NCI-H345 (cell line): ENCODE measurements around the gene CD300A.

Source experiments
- DNase-seq: peaks from one replicate; lab custom pipeline; 2025; lab: John Stamatoyannopoulos, UW

Gene CD300A

DNA sequence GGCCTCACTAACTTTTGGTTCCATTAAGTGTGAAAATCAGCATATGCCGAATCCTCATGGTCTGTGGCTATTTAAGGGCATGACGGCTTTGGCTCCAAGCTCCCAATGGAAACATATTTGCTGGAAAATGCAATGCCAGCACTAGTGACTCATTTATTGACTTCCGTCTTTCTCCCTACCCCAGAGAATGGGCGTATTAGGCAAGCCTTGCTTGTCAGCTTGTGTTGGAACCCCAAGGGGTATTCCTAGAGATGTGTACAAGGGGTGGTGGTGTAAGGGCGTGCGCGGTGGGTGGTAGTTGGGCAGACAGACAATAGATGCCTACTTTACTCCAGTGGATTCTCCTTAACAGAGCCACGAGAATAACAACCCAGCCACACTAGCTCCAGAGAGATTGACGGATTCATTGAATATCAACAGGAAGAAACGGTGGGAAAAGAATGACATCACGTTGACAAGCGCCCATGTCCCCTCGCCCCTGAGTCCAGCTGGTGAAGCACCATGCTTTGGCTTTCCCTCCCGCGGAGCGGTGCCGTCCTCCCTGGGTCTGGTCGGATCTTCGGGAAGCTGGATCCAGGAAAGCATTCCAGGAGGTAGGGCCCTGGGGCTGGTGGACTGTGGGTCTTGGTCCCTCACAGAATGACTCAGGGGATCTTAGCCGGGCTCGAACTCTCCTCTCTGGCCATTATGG is 54.5 kb downstream of the CD300A start:
- DNase-seq, result no peak

DNA sequence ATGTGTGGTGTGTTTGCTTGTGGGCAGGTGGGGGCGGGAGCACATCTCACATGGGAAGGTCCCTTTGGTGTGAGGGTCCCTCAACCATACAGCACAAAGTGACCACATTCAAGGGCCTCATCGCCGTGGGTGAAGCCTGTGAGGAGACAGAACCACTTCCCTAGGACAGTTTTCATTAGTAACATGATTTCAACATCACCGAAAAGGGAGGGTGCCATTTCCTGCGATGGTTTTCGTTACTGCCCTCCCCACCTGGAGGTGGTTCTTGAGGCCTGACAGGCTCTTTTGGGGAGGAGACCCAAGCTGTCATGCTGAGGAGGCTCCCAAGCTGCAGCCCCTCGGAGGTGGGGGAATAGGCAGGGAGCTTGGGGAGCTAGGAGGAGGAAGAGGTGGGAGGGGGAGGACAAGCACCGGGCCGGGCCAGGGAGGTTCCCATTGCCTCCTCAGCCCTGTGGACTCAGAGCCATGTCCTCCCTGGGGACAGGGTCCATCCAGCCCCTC is 55.3 kb downstream of the CD300A start:
- DNase-seq, result no peak

DNA sequence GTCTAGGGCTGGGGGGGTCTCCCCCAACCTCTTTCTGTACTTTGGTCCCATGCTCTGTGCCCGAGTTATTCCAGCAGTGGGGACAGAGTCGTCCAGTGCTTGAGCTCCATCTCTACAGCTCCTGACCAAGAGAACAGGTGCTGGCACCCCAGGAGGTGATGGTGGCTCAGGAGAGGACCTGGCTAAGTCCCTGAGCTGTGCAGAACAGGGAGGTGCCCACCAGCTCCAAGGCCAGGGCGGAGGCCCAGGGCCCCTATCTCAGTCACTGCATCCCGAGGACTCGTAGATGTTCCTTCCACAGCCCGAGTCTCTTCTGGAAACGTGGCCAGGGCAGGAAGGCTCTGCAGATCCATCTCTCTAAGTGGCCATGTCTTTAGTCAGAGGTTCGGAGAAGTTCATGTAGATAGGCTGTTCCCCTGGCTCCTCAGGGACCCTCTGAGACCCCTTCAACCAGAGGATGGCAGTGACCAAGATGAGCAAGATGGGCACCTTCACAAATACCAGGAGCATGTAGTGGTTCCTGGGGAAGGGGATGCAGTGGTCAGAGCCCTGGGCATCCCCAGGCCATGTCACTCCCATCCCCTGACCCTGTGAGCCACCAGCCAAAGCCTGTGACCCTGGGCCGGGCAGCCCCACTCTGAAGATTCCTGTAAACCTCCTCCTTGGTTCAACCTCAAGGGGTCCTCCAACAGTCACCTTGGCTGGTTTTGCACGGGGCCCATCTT is 56.1 kb downstream of the CD300A start:
- DNase-seq, result no peak

DNA sequence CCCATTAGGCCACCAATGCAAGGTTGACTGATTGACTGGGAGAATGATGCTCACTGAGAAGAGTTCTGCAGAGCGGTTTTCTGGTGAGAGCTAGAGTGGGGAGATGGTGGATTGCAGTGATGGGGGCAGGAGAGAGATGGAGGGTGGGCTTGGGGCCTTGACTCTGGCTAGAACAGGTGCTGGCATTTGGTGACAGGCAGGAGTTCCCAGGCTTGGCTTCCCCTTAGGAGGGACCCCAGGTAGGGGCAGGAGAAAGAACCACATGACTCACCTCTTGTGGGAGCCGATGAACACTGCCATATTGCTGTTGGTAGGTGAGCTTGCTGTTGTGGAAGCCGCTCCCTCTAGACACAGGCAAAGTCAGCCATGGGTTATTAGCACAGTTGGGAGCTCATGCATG is 56.9 kb downstream of the CD300A start:
- DNase-seq, result no peak

DNA sequence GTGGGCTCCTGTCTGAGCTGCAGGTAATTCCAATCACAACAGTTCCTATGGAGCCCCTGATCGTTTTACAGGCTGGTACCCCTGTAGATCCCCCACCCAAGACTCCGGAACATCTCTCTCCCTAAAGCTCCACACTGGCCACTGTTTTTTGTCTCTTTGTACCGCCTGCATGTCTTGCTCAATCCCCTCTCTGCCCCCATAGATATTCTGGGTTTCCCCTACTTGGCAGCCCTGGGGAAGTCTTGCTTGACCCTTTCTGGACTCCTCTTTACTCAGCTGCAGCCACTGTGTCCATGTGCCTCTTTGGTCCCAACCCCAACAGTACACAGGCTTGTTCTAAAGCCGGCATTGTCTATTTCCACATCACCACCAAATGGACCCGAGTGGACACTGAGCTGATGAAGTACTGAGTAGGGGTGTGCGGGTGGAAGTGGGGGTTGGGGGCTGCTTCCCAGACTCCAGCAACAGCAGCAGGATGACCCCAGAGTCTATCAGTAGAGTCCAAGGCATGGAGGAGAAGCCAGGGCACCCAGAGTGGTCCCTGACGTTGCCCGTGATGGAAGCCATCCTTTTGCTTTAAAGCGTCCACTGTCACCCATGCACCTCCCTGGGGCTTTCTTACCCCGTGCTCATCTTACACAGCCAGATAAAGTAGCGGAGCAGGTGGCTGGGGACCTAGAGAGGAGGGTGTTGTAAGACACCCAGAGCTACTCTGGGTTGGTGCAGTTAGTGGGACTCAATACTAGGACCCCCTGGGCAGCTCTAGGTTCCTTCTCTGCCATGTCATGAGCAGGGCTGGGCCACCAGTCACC is 58.4 kb downstream of the CD300A start:
- no peak for DNase-seq

DNA sequence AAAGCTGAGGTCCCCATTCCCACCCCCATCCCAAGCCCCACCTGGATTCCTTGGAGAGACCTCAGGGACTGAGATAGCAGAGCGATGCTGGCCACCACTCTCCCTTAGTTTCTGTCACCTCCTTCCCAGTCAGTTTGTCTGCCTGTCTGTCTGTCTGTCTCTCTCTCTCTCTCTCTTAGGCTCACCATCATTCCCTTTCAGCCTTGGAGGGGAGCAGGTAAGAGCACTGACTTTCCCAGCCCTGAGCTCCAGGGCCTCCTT is 59.0 kb downstream of the CD300A start:
- no peak for DNase-seq

DNA sequence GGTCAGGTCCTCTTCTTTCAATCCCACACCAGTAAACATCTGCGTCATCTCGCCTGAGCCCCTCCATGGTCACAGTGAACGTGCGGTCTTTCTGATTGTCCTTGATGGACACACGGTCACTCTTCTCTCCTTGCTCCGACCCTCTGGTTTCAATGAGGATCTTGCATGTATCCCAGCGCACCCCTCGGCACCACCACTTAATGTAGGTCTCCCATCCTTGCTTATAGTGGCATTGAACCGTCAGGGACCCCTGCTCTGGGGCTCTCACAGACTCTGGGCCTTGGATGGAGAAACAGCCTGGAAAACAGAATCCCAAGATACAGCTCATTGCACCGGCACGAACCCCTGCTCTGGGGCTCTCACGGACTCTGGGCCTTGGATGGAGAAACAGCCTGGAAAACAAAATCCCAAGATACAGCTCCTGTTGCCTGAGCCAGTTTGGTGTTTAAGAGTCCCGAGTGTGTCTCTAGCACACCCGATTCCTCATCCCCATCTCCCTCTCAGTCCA is 59.4 kb downstream of the CD300A start:
- no peak for DNase-seq

DNA sequence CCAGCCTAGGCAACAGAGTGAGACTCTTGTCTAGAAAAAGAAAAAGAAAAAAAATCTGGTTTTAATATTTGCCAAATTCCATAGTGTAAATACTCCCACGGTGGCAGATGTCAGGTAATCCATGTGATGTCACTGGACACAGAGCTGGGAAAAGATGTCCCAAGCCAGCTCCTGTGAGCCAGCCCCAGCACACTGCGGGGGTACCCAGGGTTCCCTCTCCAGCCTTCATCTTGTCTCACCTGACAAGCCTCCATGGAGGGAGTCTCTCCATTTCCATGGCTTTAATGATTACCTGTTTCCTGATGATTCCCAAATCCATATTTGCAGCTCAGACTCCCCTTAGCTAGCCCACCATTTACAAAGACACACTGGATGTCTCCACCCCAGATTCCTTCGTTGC is 60.2 kb downstream of the CD300A start:
- no peak for DNase-seq

DNA sequence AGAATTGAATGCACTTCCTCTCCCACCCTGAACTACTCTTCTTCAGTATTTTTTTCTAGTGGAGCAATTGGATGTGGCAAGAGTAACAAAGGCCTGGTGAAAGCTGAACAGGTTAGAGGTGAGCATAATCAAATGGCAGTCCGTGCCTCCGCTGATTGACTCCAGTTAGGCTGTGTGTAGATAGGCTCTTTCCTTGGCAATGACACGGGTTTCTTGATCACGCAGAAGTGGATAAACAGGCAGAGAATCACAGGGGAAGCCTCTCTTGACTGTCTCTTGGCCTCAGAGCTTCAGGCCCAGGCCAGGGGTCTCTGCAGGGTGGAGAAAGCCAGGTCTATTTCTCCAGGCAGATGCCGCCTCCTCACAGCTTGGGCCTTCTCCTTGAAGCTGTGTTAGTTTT is 60.6 kb downstream of the CD300A start:
- no peak for DNase-seq

DNA sequence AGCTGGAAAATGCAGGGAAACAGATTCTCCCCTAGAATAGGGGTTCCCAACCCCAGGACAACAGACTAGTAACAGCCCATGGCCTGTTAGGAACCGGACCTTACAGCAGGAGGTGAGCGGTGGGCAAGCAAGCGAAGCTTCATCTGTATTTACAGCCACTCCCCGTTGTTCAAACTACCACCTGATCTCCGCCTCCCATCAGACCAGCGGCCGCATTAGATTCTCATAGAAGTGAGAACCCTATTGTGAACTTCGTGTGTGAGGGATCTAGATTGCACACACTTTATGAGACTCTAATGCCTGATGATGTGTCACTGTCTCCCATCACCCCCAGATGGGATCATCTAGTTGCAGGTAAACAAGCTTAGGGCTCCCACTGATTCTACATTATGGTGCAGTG is 61.3 kb downstream of the CD300A start:
- DNase-seq, result no peak

DNA sequence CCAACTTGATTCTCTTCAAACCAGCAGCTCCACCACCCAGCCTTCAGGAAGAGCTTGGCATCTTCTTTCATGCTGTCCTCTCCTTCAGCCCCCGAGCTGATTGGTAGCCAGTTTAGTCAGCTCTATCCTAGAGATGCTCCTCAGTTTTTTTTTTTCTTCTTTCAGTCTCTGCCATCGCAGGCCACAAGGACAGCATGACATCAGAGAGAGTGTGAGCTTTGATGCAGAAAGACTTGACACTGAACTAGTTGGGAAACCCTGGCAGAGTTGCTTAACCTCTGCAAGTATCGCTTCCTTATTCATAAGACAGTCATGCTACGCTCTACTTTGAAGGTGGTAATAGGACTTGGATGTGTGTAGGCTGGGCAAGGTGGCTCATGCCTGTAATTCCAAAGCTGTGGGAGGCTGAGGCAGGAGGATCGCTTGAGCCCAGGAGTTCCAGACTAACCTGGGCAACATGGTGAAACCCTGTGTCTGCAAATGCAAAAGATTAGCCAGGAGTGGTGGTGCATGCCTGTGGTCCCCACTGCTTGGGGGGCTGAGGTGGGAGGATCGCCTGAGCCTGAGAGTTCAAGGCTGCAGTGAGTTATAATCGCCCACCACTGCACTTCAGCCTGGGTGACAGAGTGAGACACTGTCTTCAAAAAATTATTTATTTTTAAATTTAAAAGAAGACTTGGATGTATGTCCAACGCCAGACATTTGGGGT is 62.2 kb downstream of the CD300A start:
- DNase-seq, result no peak

DNA sequence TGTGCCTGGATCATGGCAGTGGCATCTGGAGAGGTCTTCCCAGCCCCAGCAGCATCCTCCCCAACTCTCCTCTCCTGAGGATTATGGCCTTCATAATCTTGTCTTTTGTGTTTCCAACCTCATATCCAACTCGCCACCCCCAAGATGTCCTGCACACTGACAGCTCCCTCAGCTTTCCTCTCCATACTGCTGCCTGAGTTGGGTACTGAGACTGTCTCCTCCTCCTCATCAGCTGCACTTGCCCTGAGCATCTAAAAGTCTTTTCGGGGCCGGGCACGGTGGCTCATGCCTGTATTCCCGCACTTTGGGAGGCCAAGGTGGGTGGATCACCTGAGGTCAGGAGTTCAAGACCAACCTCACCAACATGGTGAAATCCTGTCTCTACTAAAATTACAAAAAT is 62.8 kb downstream of the CD300A start:
- no peak for DNase-seq

DNA sequence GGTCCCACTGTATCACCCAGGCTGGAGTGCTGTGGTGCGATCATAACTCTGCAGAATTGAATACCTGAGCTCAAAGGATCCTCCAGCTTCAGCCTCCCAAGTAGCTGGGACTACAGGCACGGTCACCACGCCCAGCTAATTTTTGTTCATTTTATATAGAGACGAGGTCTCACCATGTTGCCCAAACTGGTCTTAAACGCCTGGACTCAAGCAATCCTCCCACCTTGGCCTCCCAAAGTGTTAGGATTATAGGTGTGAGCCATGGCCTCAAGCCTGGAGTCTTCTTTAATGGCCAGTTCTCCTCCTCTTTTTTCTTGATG is 64.4 kb downstream of the CD300A start:
- no peak for DNase-seq

DNA sequence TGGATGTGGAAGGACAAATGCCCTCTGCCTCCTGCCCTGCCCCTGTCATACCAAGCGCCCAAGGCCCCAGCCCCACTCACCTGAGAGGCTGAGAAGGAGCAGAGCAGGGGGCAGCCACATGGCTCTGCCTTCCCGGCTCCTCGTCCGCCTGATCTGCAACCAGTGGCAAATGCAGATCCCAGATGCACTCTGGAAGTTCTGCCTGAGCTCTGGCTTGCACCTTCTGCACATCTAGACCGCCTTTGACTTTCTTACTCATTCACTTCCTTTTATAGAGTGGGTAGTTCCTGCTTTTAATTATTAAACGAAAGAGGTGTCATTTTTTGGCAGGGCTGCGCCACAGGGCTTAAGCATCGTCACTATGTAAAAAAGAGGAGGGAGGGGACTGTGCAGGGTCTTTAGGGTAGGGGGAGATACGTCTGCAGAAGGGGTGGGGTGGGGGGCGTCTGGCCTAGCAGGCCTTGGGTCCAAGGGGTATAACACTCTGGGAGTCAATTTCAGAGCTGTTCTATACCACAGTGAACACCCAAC is 64.9 kb downstream of the CD300A start, which contains the start of gene CD300LB:
CD300LB (minus strand) TSS at position 245 of the 531 bp plus-strand sequence; CDS start at position 120, 125 bp downstream.
- DNase-seq, result no peak

DNA sequence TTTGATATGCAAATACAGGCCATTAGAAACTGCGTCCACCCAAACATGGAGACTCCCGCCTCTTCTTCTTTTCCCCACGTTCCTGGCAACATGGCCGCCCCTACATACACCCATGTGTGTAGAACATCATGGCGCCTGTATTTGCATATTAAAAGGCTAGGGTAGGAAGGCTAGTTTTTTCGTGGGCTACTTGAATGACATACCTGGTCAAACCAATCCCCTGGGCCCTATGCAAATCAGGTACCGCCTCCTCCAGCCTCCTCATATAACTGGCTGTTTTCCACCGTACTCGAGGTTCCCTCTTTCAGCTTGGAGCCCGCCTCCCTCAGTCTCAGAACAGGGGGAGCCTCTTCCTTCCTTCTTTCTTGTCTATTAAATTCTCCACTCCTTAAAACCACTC is 65.7 kb downstream of the CD300A start:
- no peak for DNase-seq
